ENCODE results near the gene PGP.
"Not testable (repeated sequence)": the region's sequence is repeated elsewhere in the genome, so short reads cannot be mapped to it uniquely, and the experiment has no call there.

Gene PGP

GRCh38 chr16:2214719-2214968 is at the start of gene PGP:
Gene PGP, minus strand, starts transcription at chr16:2214840. Its CDS starts 63 bp downstream, at chr16:2214777.
- Histone ChIP-seq H3K4me1 (peaks cover 3 to 29% (median 22%) of the 10 kb centered on the region in 4 donors), H3K27ac (peak within 1 kb of the TSS; percentile 77 to 80), H3K27me3 (no peaks in the 10 kb centered on the region), H3K4me3 (peak within 1 kb of the TSS; percentile 91 to 96), H3K36me3 (peaks cover 0 to 17% (median 8%) of the 10 kb centered on the region in 3 donors), H3K9me3 (no peaks in the 10 kb centered on the region)
- DNase-seq, result no peak
- intact Hi-C loops (cut with DNase I; ENCODE audit: low total_unique reads), result no loop called here
- TF ChIP-seq CTCF (IDR thresholded peaks at IDR 0.05), result no peak

DNA sequence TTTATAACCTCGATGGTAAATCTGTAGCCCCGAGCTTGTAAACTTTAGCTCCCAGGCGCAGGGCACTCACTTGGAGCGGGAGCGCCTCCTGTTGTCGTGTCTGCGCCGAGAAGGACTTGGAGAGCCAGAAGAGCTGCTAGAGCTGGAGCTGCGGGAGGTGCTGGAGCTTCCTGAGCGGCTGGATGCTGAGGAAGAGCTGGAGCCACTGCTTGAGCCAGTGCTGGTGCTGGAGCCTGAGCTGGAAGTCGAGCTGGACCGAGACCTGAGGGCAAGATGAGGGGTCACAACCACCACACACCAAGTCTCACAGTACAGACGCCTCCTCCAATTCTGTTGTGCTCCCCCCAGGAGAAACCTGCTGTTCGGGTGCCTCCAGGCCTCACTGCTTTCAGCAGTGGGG is 48.4 kb upstream of the PGP start:
- H3K27me3 ChIP-seq; H3K9me3 ChIP-seq; H3K27ac ChIP-seq; H3K4me3 ChIP-seq; DNase-seq; intact Hi-C loops (cut with DNase I; ENCODE audit: low total_unique reads): not testable (repeated sequence)
- H3K4me1 ChIP-seq, result peaks cover 0 to 22% (median 18%) of the 10 kb centered on the region in 4 donors
- H3K36me3 ChIP-seq, result peaks cover 50 to 68% (median 55%) of the 10 kb centered on the region in 3 donors

DNA sequence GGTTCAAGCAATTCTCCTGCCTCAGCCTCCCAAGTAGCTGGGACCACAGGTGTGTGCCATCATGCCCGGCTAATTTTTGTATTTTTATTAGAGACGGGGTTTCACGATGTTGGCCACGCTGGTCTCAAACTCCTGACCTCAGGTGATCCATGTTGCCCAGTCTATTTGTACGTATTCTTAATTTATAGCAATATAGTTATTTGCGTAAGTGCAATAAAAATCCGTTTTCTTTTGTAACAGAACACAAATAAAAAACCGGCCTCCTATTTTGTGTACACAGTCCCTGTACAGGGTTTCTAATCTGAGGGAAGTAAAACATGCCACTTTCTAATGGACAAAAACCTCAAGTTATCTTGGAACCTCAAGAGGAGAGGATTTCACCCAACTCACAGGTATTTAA is 45.6 kb upstream of the PGP start:
- Histone ChIP-seq H3K27me3 (no peaks in the 10 kb centered on the region), H3K9me3 (no peaks in the 10 kb centered on the region), H3K4me3 (no peak overlapping the region), H3K4me1 (peaks cover 0 to 7% (median 2%) of the 10 kb centered on the region in 4 donors), H3K27ac (no peak overlapping the region), H3K36me3 (peaks cover 76 to 95% (median 83%) of the 10 kb centered on the region in 3 donors)
- no peak for TF ChIP-seq CTCF (IDR thresholded peaks at IDR 0.05)
- DNase-seq, result no peak
- intact Hi-C loops (cut with DNase I; ENCODE audit: low total_unique reads), result no loop called here

DNA sequence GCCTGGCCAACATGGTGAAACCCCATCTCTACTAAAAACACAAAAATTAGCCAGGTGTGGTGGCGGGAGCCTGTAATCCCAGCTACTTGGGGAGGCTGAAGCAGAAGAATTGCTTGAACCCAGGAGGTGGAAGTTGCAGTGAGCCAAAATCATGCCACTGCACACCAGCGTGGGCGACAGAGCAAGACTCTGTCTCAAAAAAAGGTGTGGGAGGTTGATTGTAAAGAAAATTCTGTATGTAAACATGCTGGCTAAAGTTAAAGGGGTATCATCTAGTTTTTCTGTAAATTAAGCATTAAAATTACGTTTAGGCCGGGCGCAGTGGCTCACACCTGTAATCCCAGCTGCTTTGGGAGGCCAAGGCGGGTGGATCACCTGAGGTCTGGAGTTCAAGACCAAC is 43.9 kb upstream of the PGP start:
- peaks cover 86 to 100% (median 98%) of the 10 kb centered on the region in 3 donors for H3K36me3 ChIP-seq
- H3K27me3 ChIP-seq; H3K27ac ChIP-seq; H3K4me3 ChIP-seq; H3K4me1 ChIP-seq; H3K9me3 ChIP-seq; intact Hi-C loops (cut with DNase I; ENCODE audit: low total_unique reads); DNase-seq: not testable (repeated sequence)

GRCh38 chr16:2257726-2258125 is 43.1 kb upstream of the PGP start:
- no peak overlapping the region for H3K27ac ChIP-seq
- no peak for DNase-seq
- no peaks in the 10 kb centered on the region for H3K4me1 ChIP-seq
- no peaks in the 10 kb centered on the region for H3K9me3 ChIP-seq
- intact Hi-C loops (cut with DNase I; ENCODE audit: low total_unique reads), result no loop called here
- no peaks in the 10 kb centered on the region for H3K27me3 ChIP-seq
- no peak overlapping the region for H3K4me3 ChIP-seq
- no peak for TF ChIP-seq CTCF (IDR thresholded peaks at IDR 0.05)
- H3K36me3 ChIP-seq, result peaks cover 86 to 100% (median 93%) of the 10 kb centered on the region in 3 donors

DNA sequence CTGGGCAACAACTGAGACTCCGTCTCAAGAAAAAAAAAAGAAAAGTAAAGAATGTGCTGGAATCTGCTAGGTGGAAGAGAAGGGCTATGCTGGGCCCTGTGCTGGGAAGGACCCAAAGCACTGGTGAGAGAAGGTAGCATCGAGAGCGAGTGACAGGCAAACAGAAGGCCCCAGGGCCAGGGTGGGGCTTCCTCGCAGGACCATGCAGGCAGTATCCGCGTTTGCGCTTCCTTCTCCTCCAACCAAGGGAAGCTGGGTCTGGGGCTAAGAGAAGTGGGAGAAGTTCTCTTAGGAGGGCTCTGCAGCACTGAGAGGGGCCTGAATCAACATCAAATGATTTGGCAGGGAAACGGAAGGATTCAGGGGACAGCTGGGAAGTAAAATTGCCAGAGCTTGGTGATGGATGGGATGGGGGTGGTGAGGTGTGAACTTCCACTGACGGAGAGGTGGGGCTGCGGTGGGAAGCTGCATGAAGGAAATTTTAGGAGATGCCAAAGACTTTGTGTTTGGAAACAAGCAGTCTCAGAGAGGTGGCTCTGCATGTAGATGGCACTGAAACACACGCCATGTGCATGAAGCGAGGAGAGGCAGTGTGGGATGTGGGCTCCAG is 42.0 kb upstream of the PGP start:
- TF ChIP-seq CTCF (IDR thresholded peaks at IDR 0.05), result no peak
- no peaks in the 10 kb centered on the region for H3K9me3 ChIP-seq
- H3K36me3 ChIP-seq, result peaks cover 77 to 91% (median 82%) of the 10 kb centered on the region in 3 donors
- intact Hi-C loops (cut with DNase I; ENCODE audit: low total_unique reads), result no loop called here
- no peak overlapping the region for H3K27ac ChIP-seq
- peaks cover 6 to 9% (median 8%) of the 10 kb centered on the region in 4 donors for H3K4me1 ChIP-seq
- H3K27me3 ChIP-seq, result no peaks in the 10 kb centered on the region
- DNase-seq, result no peak
- no peak overlapping the region for H3K4me3 ChIP-seq

- H3K27me3 ChIP-seq, result no peaks in the 10 kb centered on the region
- peaks cover 51 to 58% (median 57%) of the 10 kb centered on the region in 3 donors for H3K36me3 ChIP-seq
- H3K4me3 ChIP-seq, result no peak overlapping the region
- intact Hi-C loops (cut with DNase I; ENCODE audit: low total_unique reads), result no loop called here
- no peak for DNase-seq
- no peaks in the 10 kb centered on the region for H3K9me3 ChIP-seq
- peaks cover 9 to 22% (median 17%) of the 10 kb centered on the region in 4 donors for H3K4me1 ChIP-seq
- TF ChIP-seq CTCF (IDR thresholded peaks at IDR 0.05), result no peak
- no peak overlapping the region for H3K27ac ChIP-seq
These were observed 38.7 kb upstream of the PGP start for GRCh38 chr16:2253293-2253692.
